NT2/D1 (cell line): ENCODE measurements around the gene IL17RD.

Experiments
- DNase-seq: peaks from one replicate; pipeline ENCODE4 v3.0.0-alpha.2; 2011; ENCODE audit warnings: low read depth, low spot score
- H3K27me3 ChIP-seq: 2 replicates; pipeline ENCODE4 v1.6.0; 2011; ENCODE audit warnings: mild to moderate bottlenecking; ENCODE audit not compliant: insufficient read length, insufficient read depth
- H3K36me3 ChIP-seq: 2 replicates; pipeline ENCODE4 v1.6.1; 2011; ENCODE audit warnings: mild to moderate bottlenecking, low read length, mixed read lengths; ENCODE audit not compliant: insufficient read depth, insufficient read length
- H3K4me1 ChIP-seq: 2 replicates; pipeline ENCODE4 v1.5.1; 2011; ENCODE audit not compliant: insufficient read depth, insufficient read length
- H3K4me3 ChIP-seq: 2 replicates; pipeline ENCODE4 v1.5.1; 2011; ENCODE audit warnings: low read depth; ENCODE audit not compliant: insufficient read length
- H3K9ac ChIP-seq: 2 replicates; pipeline ENCODE4 v1.6.0; 2011; ENCODE audit warnings: low read depth; ENCODE audit not compliant: insufficient read length
- H3K9me3 ChIP-seq: 2 replicates; pipeline ENCODE4 v1.5.1; 2011; ENCODE audit warnings: mild to moderate bottlenecking, low read length; ENCODE audit not compliant: insufficient read depth
- SUZ12 ChIP-seq: IDR thresholded peaks from 2 replicates; pipeline ENCODE4 v1.6.1; 2011; ENCODE audit not compliant: insufficient read length, insufficient read depth; ENCODE audit errors: extremely low read depth
- YY1 ChIP-seq: IDR thresholded peaks from 2 replicates; pipeline ENCODE4 v1.6.1; 2011; ENCODE audit not compliant: insufficient read length, insufficient read depth
- ZNF274 ChIP-seq: IDR thresholded peaks from 2 replicates; pipeline ENCODE4 v1.6.1; 2011; ENCODE audit warnings: mild to moderate bottlenecking, low read depth, low read length

Gene IL17RD

DNA sequence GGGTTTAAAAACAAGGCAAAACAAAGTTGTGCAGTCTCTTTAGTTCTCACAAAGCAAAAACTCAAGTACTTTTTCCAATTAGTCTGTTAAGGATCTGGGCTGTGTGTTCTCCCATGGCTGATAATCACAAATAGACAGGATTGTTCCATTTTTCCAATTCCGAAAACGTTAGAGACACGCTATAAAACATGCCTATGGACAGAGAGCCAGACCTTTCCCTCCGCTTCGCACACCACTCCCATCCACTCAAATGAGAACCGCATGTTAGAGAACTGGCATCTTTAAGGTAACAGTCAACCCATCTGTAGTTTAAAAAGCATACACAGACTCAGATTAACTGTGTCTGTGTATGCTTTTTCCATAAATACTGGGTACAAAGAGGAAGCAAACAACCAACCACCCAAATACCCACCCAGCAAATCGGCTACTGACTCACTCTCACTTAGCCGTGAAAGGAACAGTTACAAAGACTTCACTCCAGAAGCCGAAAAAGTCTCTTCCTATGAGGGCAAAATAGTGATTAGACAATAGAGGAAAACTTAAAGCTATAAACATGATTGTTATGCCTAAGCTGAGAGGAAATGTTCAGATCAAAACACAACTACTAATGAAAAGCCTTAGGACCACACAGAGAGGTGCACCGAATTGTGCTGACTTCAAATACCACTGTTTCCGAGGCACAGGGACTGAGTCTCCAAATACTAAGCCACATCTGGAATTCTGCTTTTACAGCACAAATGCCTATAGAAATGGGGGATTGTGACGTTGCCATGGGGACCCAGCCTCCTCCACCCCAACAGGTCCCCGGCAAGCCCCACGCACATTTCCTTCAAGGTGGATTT lies 36.1 kb downstream of the IL17RD start:
- H3K36me3 ChIP-seq: peaks cover 5% of the 10 kb centered on the region
- H3K27me3 ChIP-seq: peaks cover 21% of the 10 kb centered on the region
- peaks cover 7% of the 10 kb centered on the region for H3K4me1 ChIP-seq
- no peak overlapping the region for H3K4me3 ChIP-seq
- no peaks in the 10 kb centered on the region for H3K9me3 ChIP-seq
- peak; percentile 68 for DNase-seq
- TF ChIP-seq SUZ12: no peak
- TF ChIP-seq YY1: no peak
- TF ChIP-seq ZNF274: no peak
- no peak overlapping the region for H3K9ac ChIP-seq

GRCh38 chr3:57127891-57128518 lies 37.1 kb downstream of the IL17RD start:
- Histone ChIP-seq H3K9me3 (no peaks in the 10 kb centered on the region), H3K27me3 (peaks cover 21% of the 10 kb centered on the region), H3K4me1 (peaks cover 7% of the 10 kb centered on the region), H3K4me3 (no peak overlapping the region), H3K36me3 (peaks cover 9% of the 10 kb centered on the region), H3K9ac (no peak overlapping the region)
- TF ChIP-seq SUZ12 (no peak), ZNF274 (no peak), YY1 (no peak)
- DNase-seq: no peak

DNA sequence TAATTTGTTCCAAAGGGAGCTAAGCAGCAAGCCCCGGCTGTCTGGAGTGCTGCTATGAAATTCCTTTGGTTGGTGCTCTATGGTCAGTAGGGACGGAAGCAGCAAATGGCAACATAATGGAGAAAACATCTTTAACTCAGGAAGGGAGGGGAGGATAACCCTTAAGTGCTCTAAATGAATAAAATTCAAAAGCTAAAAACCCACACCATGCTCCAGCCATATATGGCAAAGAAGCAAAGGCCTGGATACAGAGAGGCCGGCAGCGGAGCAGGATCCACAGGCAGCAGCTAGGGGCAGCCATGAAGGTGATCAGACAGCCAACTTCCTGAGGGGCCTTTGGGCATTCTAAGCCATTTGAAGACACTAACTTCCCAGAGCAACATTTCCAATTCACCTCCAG lies 38.9 kb downstream of the IL17RD start:
- H3K27me3 ChIP-seq: peaks cover 9% of the 10 kb centered on the region
- H3K4me3 ChIP-seq: no peak overlapping the region
- H3K9ac ChIP-seq: no peak overlapping the region
- peak; percentile 67 for DNase-seq
- no peaks in the 10 kb centered on the region for H3K9me3 ChIP-seq
- H3K4me1 ChIP-seq: peaks cover 6% of the 10 kb centered on the region
- H3K36me3 ChIP-seq: peaks cover 12% of the 10 kb centered on the region
- TF ChIP-seq SUZ12 (no peak), YY1 (no peak), ZNF274 (no peak)

- TF ChIP-seq SUZ12 (no peak), ZNF274 (no peak), YY1 (no peak)
- no peaks in the 10 kb centered on the region for H3K27me3 ChIP-seq
- H3K4me1 ChIP-seq: no peaks in the 10 kb centered on the region
- H3K4me3 ChIP-seq: no peak overlapping the region
- no peak for DNase-seq
- no peak overlapping the region for H3K9ac ChIP-seq
- peaks cover 18% of the 10 kb centered on the region for H3K36me3 ChIP-seq
- no peaks in the 10 kb centered on the region for H3K9me3 ChIP-seq
Measured at GRCh38 chr3:57120451-57121174, 44.5 kb downstream of the IL17RD start.

DNA sequence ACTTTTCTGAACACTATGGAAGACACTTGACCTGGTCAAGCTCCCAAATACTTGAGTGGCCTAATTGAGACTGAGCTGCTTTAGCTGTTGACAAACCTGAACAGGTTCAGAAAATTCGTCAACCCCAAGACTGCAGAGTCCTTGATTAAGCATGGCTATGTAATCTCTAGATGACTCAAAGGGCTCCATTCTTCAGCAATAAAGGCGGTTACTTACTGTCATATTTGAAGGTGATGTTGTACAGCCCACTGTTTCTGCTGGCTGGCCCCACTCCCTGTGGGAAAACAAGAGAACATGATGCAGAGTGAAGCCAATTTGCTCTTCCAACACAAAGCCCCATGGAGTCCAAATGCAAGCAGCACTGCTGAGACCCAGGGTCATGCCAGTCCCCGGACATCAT lies 45.1 kb downstream of the IL17RD start:
- H3K4me3 ChIP-seq: no peak overlapping the region
- no peaks in the 10 kb centered on the region for H3K27me3 ChIP-seq
- H3K4me1 ChIP-seq: no peaks in the 10 kb centered on the region
- H3K9ac ChIP-seq: no peak overlapping the region
- DNase-seq: no peak
- TF ChIP-seq ZNF274: no peak
- no peak for TF ChIP-seq SUZ12
- TF ChIP-seq YY1: no peak
- no peaks in the 10 kb centered on the region for H3K9me3 ChIP-seq
- peaks cover 18% of the 10 kb centered on the region for H3K36me3 ChIP-seq

- TF ChIP-seq SUZ12 (no peak), ZNF274 (no peak), YY1 (no peak)
- DNase-seq: no peak
- no peaks in the 10 kb centered on the region for H3K4me1 ChIP-seq
- peaks cover 28% of the 10 kb centered on the region for H3K36me3 ChIP-seq
- no peaks in the 10 kb centered on the region for H3K9me3 ChIP-seq
- no peak overlapping the region for H3K9ac ChIP-seq
- no peaks in the 10 kb centered on the region for H3K27me3 ChIP-seq
- no peak overlapping the region for H3K4me3 ChIP-seq
Measured at GRCh38 chr3:57118254-57118653, 46.9 kb downstream of the IL17RD start.

GRCh38 chr3:57116501-57116900 lies 48.7 kb downstream of the IL17RD start:
- no peak for TF ChIP-seq ZNF274
- no peak for TF ChIP-seq YY1
- TF ChIP-seq SUZ12: no peak
- Histone ChIP-seq H3K4me3 (no peak overlapping the region), H3K9me3 (no peaks in the 10 kb centered on the region), H3K36me3 (peaks cover 31% of the 10 kb centered on the region), H3K9ac (no peak overlapping the region), H3K4me1 (no peaks in the 10 kb centered on the region), H3K27me3 (no peaks in the 10 kb centered on the region)
- DNase-seq: no peak
